ENCODE measurements around the gene PTPRS.

DNA sequence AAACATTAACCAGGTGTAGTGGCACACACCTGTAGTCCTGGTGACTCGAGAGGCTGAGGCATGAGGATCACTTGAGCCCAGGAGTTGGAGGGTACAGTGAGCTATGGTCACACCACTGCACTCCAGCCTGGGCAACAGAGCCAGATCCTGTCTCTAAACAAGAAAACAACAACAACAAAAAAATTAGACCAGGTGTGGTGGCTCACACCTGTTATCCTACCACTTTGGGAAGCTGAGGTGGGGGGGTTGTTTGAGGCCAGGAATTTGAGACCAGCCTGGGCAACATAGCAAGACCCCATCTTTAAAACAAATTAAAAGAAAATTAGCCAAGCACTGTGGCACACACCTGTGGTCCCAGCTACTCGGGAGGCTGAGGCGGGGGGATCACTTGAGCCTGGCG, 20.8 kb upstream of the PTPRS start:
- TF ChIP-seq, protein P1, sequence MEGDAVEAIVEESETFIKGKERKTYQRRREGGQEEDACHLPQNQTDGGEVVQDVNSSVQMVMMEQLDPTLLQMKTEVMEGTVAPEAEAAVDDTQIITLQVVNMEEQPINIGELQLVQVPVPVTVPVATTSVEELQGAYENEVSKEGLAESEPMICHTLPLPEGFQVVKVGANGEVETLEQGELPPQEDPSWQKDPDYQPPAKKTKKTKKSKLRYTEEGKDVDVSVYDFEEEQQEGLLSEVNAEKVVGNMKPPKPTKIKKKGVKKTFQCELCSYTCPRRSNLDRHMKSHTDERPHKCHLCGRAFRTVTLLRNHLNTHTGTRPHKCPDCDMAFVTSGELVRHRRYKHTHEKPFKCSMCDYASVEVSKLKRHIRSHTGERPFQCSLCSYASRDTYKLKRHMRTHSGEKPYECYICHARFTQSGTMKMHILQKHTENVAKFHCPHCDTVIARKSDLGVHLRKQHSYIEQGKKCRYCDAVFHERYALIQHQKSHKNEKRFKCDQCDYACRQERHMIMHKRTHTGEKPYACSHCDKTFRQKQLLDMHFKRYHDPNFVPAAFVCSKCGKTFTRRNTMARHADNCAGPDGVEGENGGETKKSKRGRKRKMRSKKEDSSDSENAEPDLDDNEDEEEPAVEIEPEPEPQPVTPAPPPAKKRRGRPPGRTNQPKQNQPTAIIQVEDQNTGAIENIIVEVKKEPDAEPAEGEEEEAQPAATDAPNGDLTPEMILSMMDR (IDR thresholded peaks at IDR 0.05 in 4 of 5, conservative IDR thresholded peaks at IDR 0.05 in 1 of 5) = no peak
- no peak for TF ChIP-seq POLR2A (IDR thresholded peaks at IDR 0.05)
